Stomach (tissue), 9 donors: Measurements from ENCODE around the gene SLC22A4. TPM values are rescaled to one million over a fixed set of nuclear protein-coding genes. Genes with fewer than 3 reads are reported as not detected.

Experiments used
- DNase-seq, 2 donors: peaks; one replicate each; pipeline versions ENCODE4 v3.0.0 to v3.0.0-alpha.2; 2013 to 2019
- H3K27ac ChIP-seq, 5 donors: fragments of 200-600 bp in 4 of 5; sonication (generic) in 4 of 5; one replicate each; pipeline ENCODE4 v1.5.1; 2013 to 2019; ENCODE audit warnings: mild to moderate bottlenecking in 1 of 5, moderate library complexity in 1 of 5
- H3K27me3 ChIP-seq, 3 donors: fragments of 200-600 bp; sonication (generic); one replicate each; pipeline ENCODE4 v1.5.1; 2017 to 2019; ENCODE audit warnings: mixed run types in 1 of 3
- H3K36me3 ChIP-seq, 4 donors: fragments of 200-600 bp; sonication (generic); 1 replicate in 3 of 4; 2 replicates in 1 of 4; pipeline ENCODE4 v1.5.1; 2016 to 2019
- H3K4me1 ChIP-seq, 4 donors: fragments of 200-600 bp; sonication (generic); one replicate each; pipeline ENCODE4 v1.5.1; 2016 to 2019
- H3K4me3 ChIP-seq, 4 donors: fragments of 200-600 bp; sonication (generic) in 3 of 4; one replicate each; pipeline ENCODE4 v1.5.1; 2016 to 2019; ENCODE audit warnings: mild to moderate bottlenecking in 1 of 4
- H3K9me3 ChIP-seq, 4 donors: fragments of 200-600 bp; sonication (generic); one replicate each; pipeline ENCODE4 v1.5.1; 2016 to 2019
- CTCF ChIP-seq, 7 experiments: fragments of 450-650 bp in 4 of 7; fragments of 200-600 bp in 3 of 7; sonication (generic) in 3 of 7; IDR thresholded peaks; one replicate each; pipeline ENCODE4 v1.5.1; 2016 to 2019; ENCODE audit warnings: antibody characterized with exemption in 7 of 7, control low read depth in 2 of 7, mild to moderate bottlenecking in 1 of 7
- EP300 ChIP-seq: sonication (generic); formaldehyde crosslinking; IDR thresholded peaks from one replicate; pipeline ENCODE4 v1.6.1; 2017; ENCODE audit warnings: antibody characterized with exemption
- POLR2A ChIP-seq, 4 donors: fragments of 450-650 bp; IDR thresholded peaks; one replicate each; pipeline ENCODE4 v1.6.1; 2016; ENCODE audit warnings: antibody characterized with exemption in 4 of 4, control low read depth in 2 of 4, mild to moderate bottlenecking in 1 of 4, moderate library complexity in 1 of 4
- POLR2AphosphoS5 ChIP-seq, 3 donors: sonication (generic); formaldehyde crosslinking; IDR thresholded peaks; one replicate each; pipeline ENCODE4 v1.6.1; 2016; ENCODE audit warnings: antibody characterized with exemption in 3 of 3
- whole genome bisulfite sequencing, 5 donors: extraction: QIAGEN DNeasy Blood & Tissue Kit in 3 of 5; methylation state at CpG; one replicate each; pipeline versions ENCODE4 v1.1.5 to v1.1.7; 2013 to 2018; 5-methylcytosine and 5-hydroxymethylcytosine counted together
- intact Hi-C: fragments of 100-400 bp; cut with DNase I; formaldehyde crosslinking; loops from one replicate; pipeline ENCODE4 v1.15.1; 2023; ENCODE audit warnings: low total_unique reads
- polyA plus RNA-seq, 3 donors: library from polyadenylated mRNA; stranded (reverse); fragments of 200-250 nt; gene quantifications; one replicate each; pipeline ENCODE4 v1.2.3, GENCODE V29; 2013
- total RNA-seq, 5 donors: library from RNA; depleted of rRNA; stranded (reverse); fragments of >200 nt; gene quantifications; one replicate each; pipeline versions ENCODE4 v1.1.0 to v1.2.3, GENCODE V29; 2014 to 2016
- donor health status: healthy with polysubstance abuse.
- donor health status: Bipolar disorder and iron deficiency.
- donor health status: healthy.

SLC22A4 gene
- total and polyA plus RNA-seq, 8 donors, result 0.31 to 24.5 (median 0.53) TPM; not detected in 2

- no peak overlapping the region for H3K27ac ChIP-seq
- 59 to 88% (median 67%) methylated on average over 1 of the region's 1 CpG for WGBS, 5 donors
- intact Hi-C loops, result no loop called here
- no peak for DNase-seq
- H3K4me1 ChIP-seq, result peaks cover 0 to 27% (median 12%) of the 10 kb centered on the region in 4 donors
- H3K4me3 ChIP-seq, result no peak overlapping the region
- no peaks in the 10 kb centered on the region for H3K9me3 ChIP-seq
- TF ChIP-seq POLR2AphosphoS5 (IDR thresholded peaks at IDR 0.05) (no peak), CTCF (IDR thresholded peaks at IDR 0.05) (no peak), POLR2A (IDR thresholded peaks at IDR 0.05) (no peak)
- H3K36me3 ChIP-seq, result peaks cover 0 to 16% (median 6%) of the 10 kb centered on the region in 4 donors
- no peaks in the 10 kb centered on the region for H3K27me3 ChIP-seq
Measured at GRCh38 chr5:132364319-132364718, 70.1 kb downstream of the SLC22A4 start.

GRCh38 chr5:132365213-132365612 is 71.0 kb downstream of the SLC22A4 start:
- DNase-seq, result no peak
- intact Hi-C loops, result no loop called here
- no peak overlapping the region for H3K4me3 ChIP-seq
- H3K27ac ChIP-seq, result no peak overlapping the region
- H3K27me3 ChIP-seq, result no peaks in the 10 kb centered on the region
- WGBS, 5 donors, result 73 to 88% (median 80%) methylated on average over 6 of the region's 6 CpGs
- H3K36me3 ChIP-seq, result peaks cover 0 to 16% (median 4%) of the 10 kb centered on the region in 4 donors
- no peak for TF ChIP-seq POLR2AphosphoS5 (IDR thresholded peaks at IDR 0.05)
- TF ChIP-seq EP300, result no peak
- no peak for TF ChIP-seq POLR2A (IDR thresholded peaks at IDR 0.05)
- TF ChIP-seq CTCF (IDR thresholded peaks at IDR 0.05), result no peak
- H3K9me3 ChIP-seq, result no peaks in the 10 kb centered on the region
- H3K4me1 ChIP-seq, result peaks cover 0 to 30% (median 14%) of the 10 kb centered on the region in 4 donors

GRCh38 chr5:132368186-132368585 is 74.0 kb downstream of the SLC22A4 start:
- no peak overlapping the region for H3K4me3 ChIP-seq
- intact Hi-C loops, result no loop called here
- no peak for TF ChIP-seq CTCF (IDR thresholded peaks at IDR 0.05)
- TF ChIP-seq POLR2A (IDR thresholded peaks at IDR 0.05), result no peak
- no peak for TF ChIP-seq POLR2AphosphoS5 (IDR thresholded peaks at IDR 0.05)
- no peak for TF ChIP-seq EP300
- H3K27me3 ChIP-seq, result no peaks in the 10 kb centered on the region
- no peaks in the 10 kb centered on the region for H3K9me3 ChIP-seq
- DNase-seq, result no peak
- H3K36me3 ChIP-seq, result peaks cover 0 to 11% (median 4%) of the 10 kb centered on the region in 4 donors
- 70 to 83% (median 82%) methylated on average over 4 of the region's 4 CpGs for WGBS, 5 donors
- peaks cover 13 to 56% (median 41%) of the 10 kb centered on the region in 4 donors for H3K4me1 ChIP-seq
- no peak overlapping the region for H3K27ac ChIP-seq

- Histone ChIP-seq H3K36me3 (peaks cover 0 to 8% (median 4%) of the 10 kb centered on the region in 4 donors), H3K9me3 (no peaks in the 10 kb centered on the region), H3K4me3 (peak overlapping the region; percentile 60 to 76 (median 68)), H3K27me3 (no peaks in the 10 kb centered on the region), H3K27ac (peak overlapping the region; percentile 87 to 90 (median 89)), H3K4me1 (peaks cover 13 to 61% (median 42%) of the 10 kb centered on the region in 4 donors)
- no peak for TF ChIP-seq POLR2A (IDR thresholded peaks at IDR 0.05)
- DNase-seq, result no peak
- 3 to 11% (median 8%) methylated on average over 9 of the region's 9 CpGs for WGBS, 5 donors
- intact Hi-C loops, result no loop called here
Measured at GRCh38 chr5:132369007-132369473, 74.8 kb downstream of the SLC22A4 start.

- Histone ChIP-seq H3K27ac (peak within 1 kb of the TSS; percentile 87 to 90 (median 89)), H3K9me3 (no peaks in the 10 kb centered on the region), H3K4me3 (peak within 1 kb of the TSS; percentile 60 to 76 (median 68)), H3K27me3 (no peaks in the 10 kb centered on the region), H3K4me1 (peaks cover 13 to 55% (median 40%) of the 10 kb centered on the region in 4 donors), H3K36me3 (peaks cover 0 to 2% (median under 1%) of the 10 kb centered on the region in 4 donors)
- intact Hi-C loops, result no loop called here
- peak; percentile 88 to 94 for DNase-seq
- TF ChIP-seq EP300 (no peak), CTCF (IDR thresholded peaks at IDR 0.05) (no peak), POLR2AphosphoS5 (IDR thresholded peaks at IDR 0.05) (peak in 2 of 3 donors; percentile 76 to 78), POLR2A (IDR thresholded peaks at IDR 0.05) (peak in 1 of 4 donors; percentile 32)
- 0 to 2% (median 1%) methylated on average over 35 to 83 of the region's 83 CpGs for WGBS, 5 donors
Measured at GRCh38 chr5:132369474-132370180, 75.4 kb downstream of the SLC22A4 start, which contains the start of gene SLC22A5. Gene SLC22A5, plus strand, starts transcription at chr5:132369710. Its CDS starts 263 bp downstream, at chr5:132369973.
